Small intestine (tissue), 16 donors: ENCODE measurements around the gene TUT4. TPM values are rescaled to one million over a fixed set of nuclear protein-coding genes. Genes with fewer than 3 reads are reported as not detected.
A peak's percentile ranks its signal among the peaks of the same experiment; 100 is the strongest.

Experiments used
- DNase-seq, 2 donors: peaks; one replicate each; pipeline versions ENCODE4 v3.0.0 to v3.0.0-alpha.2; 2013
- FAIRE-seq: peaks from 2 replicates; lab custom pipeline; 2012; peaks lifted over from hg19 to GRCh38; lab: Jason Lieb, UNC
- H3K27ac ChIP-seq, 3 donors: one replicate each; pipeline ENCODE4 v1.5.1; 2013; ENCODE audit warnings: low read length in 2 of 3, mild to moderate bottlenecking in 2 of 3, control low read depth in 1 of 3, inconsistent platforms in 1 of 3, low read depth in 1 of 3, moderate library complexity in 1 of 3
- H3K27me3 ChIP-seq, 3 donors: one replicate each; pipeline ENCODE4 v1.6.1; 2013; ENCODE audit warnings: low read length in 3 of 3, inconsistent platforms in 1 of 3; ENCODE audit not compliant: control insufficient read depth in 3 of 3, insufficient read depth in 3 of 3
- H3K36me3 ChIP-seq, 3 donors: one replicate each; pipeline ENCODE4 v1.6.1; 2013; ENCODE audit warnings: low read length in 3 of 3, inconsistent platforms in 1 of 3, low read depth in 1 of 3, mild to moderate bottlenecking in 1 of 3, moderate library complexity in 1 of 3; ENCODE audit not compliant: control insufficient read depth in 3 of 3, insufficient read depth in 2 of 3
- H3K4me1 ChIP-seq, 3 donors: one replicate each; pipeline ENCODE4 v1.6.1; 2013; ENCODE audit warnings: low read length in 2 of 3, inconsistent platforms in 1 of 3, low read depth in 1 of 3, mild to moderate bottlenecking in 1 of 3, moderate library complexity in 1 of 3; ENCODE audit not compliant: control insufficient read depth in 3 of 3, insufficient read depth in 2 of 3
- H3K4me3 ChIP-seq, 3 donors: one replicate each; pipeline ENCODE4 v1.5.1; 2013; ENCODE audit warnings: low read length in 3 of 3, control low read depth in 1 of 3, inconsistent platforms in 1 of 3, low read depth in 1 of 3, mild to moderate bottlenecking in 1 of 3, moderate library complexity in 1 of 3
- H3K9me3 ChIP-seq, 2 donors: one replicate each; pipeline ENCODE4 v1.6.1; 2013; ENCODE audit warnings: low read depth in 1 of 2, low read length in 1 of 2; ENCODE audit not compliant: control insufficient read depth in 2 of 2, insufficient read depth in 1 of 2
- WGBS, 3 donors: extraction: QIAGEN DNeasy Blood & Tissue Kit; methylation state at CpG; one replicate each; pipeline ENCODE4 v1.1.7; 2013; 5-methylcytosine and 5-hydroxymethylcytosine counted together
- long read RNA-seq, 10 donors: transcript quantifications; one replicate each; lab custom pipeline, GENCODE V29; 2026
- polyA plus RNA-seq, 4 donors: library from polyadenylated mRNA; stranded (reverse) in 3 of 4; unstranded in 1 of 4; fragments of 200-250 nt in 3 of 4; fragments of 120-200 nt in 1 of 4; gene quantifications; one replicate each; pipeline versions ENCODE4 v1.2.1 to v1.2.3, GENCODE V29; 2013
- donor health status: healthy with polysubstance abuse.
- donor health status: control.
- donor health status: control.
- donor health status: Bipolar disorder and iron deficiency.
- donor health status: healthy.

TUT4 gene
- polyA plus RNA-seq = 10 to 100 TPM in 2 of 4 donors, 1 to 10 TPM in 2; 2.9 to 69.3 (median 7.0) TPM
- long read RNA-seq, donor 1 = 0 reads
- long read RNA-seq, donor 2 = 0 reads
- long read RNA-seq, donor 3, transcript TUT4-207 (3 exons, 775 nt) = major isoform, 7 of 33 reads
- long read RNA-seq, donor 3, partial matches to known transcripts = 26 of 33 reads
- long read RNA-seq, donor 3, other reads (novel, unspliced or antisense) = 0 of 33 reads
- long read RNA-seq, donor 4 = 0 reads
- long read RNA-seq, donor 5, partial matches to known transcripts = 9 of 9 reads
- long read RNA-seq, donor 5, other reads (novel, unspliced or antisense) = 0 of 9 reads
- long read RNA-seq, donor 6, partial matches to known transcripts = 7 of 8 reads
- long read RNA-seq, donor 6, other reads (novel, unspliced or antisense) = 0 of 8 reads
- long read RNA-seq, donor 7 = 0 reads
- long read RNA-seq, donor 8 = 0 reads
- long read RNA-seq, donor 9, full-length matches to known transcripts = 3 of 3 reads
- long read RNA-seq, donor 9, partial matches to known transcripts = 0 of 3 reads
- long read RNA-seq, donor 9, other reads (novel, unspliced or antisense) = 0 of 3 reads
- long read RNA-seq, donor 10, transcript TUT4-207 (3 exons, 775 nt) = major isoform, 6 of 26 reads
- long read RNA-seq, donor 10, partial matches to known transcripts = 18 of 26 reads
- long read RNA-seq, donor 10, other reads (novel, unspliced or antisense) = 0 of 26 reads

GRCh38 chr1:52552505-52553361 is at the start of gene TUT4:
TUT4 (minus strand) TSS chr1:52553092; CDS start chr1:52526280, 26,812 bp downstream.
- Histone ChIP-seq H3K9me3 (no peaks in the 10 kb centered on the region), H3K27ac (peak within 1 kb of the TSS; percentile 67 to 95 (median 77)), H3K4me3 (peak within 1 kb of the TSS; percentile 72 to 96 (median 93)), H3K4me1 (peaks cover 0 to 10% (median 0%) of the 10 kb centered on the region in 3 donors), H3K36me3 (no peaks in the 10 kb centered on the region), H3K27me3 (no peaks in the 10 kb centered on the region)
- FAIRE-seq (no peak), DNase-seq (peak; percentile 66 to 92)
- WGBS, 3 donors = 0 to 1% (median 0%) methylated on average over 44 to 68 of the region's 68 CpGs

GRCh38 chr1:52601991-52602855 is 49.3 kb upstream of the TUT4 start, which contains the start of gene GPX7:
GPX7 (plus strand) TSS chr1:52602371; CDS start chr1:52602410, 39 bp downstream.
- 3 to 6% (median 5%) methylated on average over 65 to 97 of the region's 97 CpGs for WGBS, 3 donors
- Histone ChIP-seq H3K27me3 (no peaks in the 10 kb centered on the region), H3K9me3 (no peaks in the 10 kb centered on the region), H3K4me1 (peaks cover 0 to 9% (median 0%) of the 10 kb centered on the region in 3 donors), H3K4me3 (peak within 1 kb of the TSS; percentile 55 to 64 (median 62)), H3K27ac (peak within 1 kb of the TSS in 2 of 3 donors; percentile 40 to 71), H3K36me3 (peaks cover 0 to 5% (median 0%) of the 10 kb centered on the region in 3 donors)
- FAIRE-seq (no peak), DNase-seq (peak in 1 of 2 donors; percentile 79)

GRCh38 chr1:52601519-52601918 is 48.6 kb upstream of the TUT4 start:
- 80 to 98% (median 90%) methylated on average over 3 of the region's 3 CpGs for WGBS, 3 donors

GRCh38 chr1:52600533-52601179 is 47.8 kb upstream of the TUT4 start:
- Histone ChIP-seq H3K9me3 (no peaks in the 10 kb centered on the region), H3K27ac (no peak overlapping the region), H3K36me3 (no peaks in the 10 kb centered on the region), H3K4me1 (peaks cover 0 to 9% (median 0%) of the 10 kb centered on the region in 3 donors), H3K27me3 (no peaks in the 10 kb centered on the region), H3K4me3 (no peak overlapping the region)
- FAIRE-seq = no peak
- no peak for DNase-seq
- 94 to 98% (median 96%) methylated on average over 8 of the region's 8 CpGs for WGBS, 3 donors

More at GRCh38 chr1:52601519-52601918, 48.6 kb upstream of the TUT4 start:
- no peak for FAIRE-seq
- Histone ChIP-seq H3K27me3 (no peaks in the 10 kb centered on the region), H3K9me3 (no peaks in the 10 kb centered on the region), H3K36me3 (peaks cover 0 to under 1% (median 0%) of the 10 kb centered on the region in 3 donors), H3K27ac (no peak overlapping the region), H3K4me1 (peaks cover 0 to 9% (median 0%) of the 10 kb centered on the region in 3 donors), H3K4me3 (peak overlapping the region in 1 of 3 donors; percentile 52)
- peak in 1 of 2 donors; percentile 9 for DNase-seq

GRCh38 chr1:52599236-52599635 is 46.3 kb upstream of the TUT4 start:
- Histone ChIP-seq H3K27me3 (no peaks in the 10 kb centered on the region), H3K9me3 (no peaks in the 10 kb centered on the region), H3K4me3 (no peak overlapping the region), H3K4me1 (peaks cover 0 to 9% (median 0%) of the 10 kb centered on the region in 3 donors), H3K36me3 (no peaks in the 10 kb centered on the region), H3K27ac (no peak overlapping the region)
- no peak for FAIRE-seq
- DNase-seq = no peak
- 89 to 96% (median 94%) methylated on average over 7 of the region's 7 CpGs for WGBS, 3 donors

- no peak overlapping the region for H3K27ac ChIP-seq
- WGBS, 3 donors = 92 to 98% (median 95%) methylated on average over 7 of the region's 7 CpGs
- H3K27me3 ChIP-seq = no peaks in the 10 kb centered on the region
- H3K4me1 ChIP-seq = peaks cover 0 to 9% (median 0%) of the 10 kb centered on the region in 3 donors
- H3K36me3 ChIP-seq = no peaks in the 10 kb centered on the region
- H3K9me3 ChIP-seq = no peaks in the 10 kb centered on the region
- H3K4me3 ChIP-seq = no peak overlapping the region
- DNase-seq (no peak), FAIRE-seq (no peak)
These were observed 45.8 kb upstream of the TUT4 start for GRCh38 chr1:52598729-52599128.

- DNase-seq = no peak
- H3K27me3 ChIP-seq = no peaks in the 10 kb centered on the region
- no peak overlapping the region for H3K4me3 ChIP-seq
- peaks cover 0 to 8% (median 0%) of the 10 kb centered on the region in 3 donors for H3K4me1 ChIP-seq
- no peak for FAIRE-seq
- H3K27ac ChIP-seq = no peak overlapping the region
- no peaks in the 10 kb centered on the region for H3K36me3 ChIP-seq
- 53 to 69% (median 60%) methylated on average over 2 of the region's 2 CpGs for WGBS, 3 donors
- no peaks in the 10 kb centered on the region for H3K9me3 ChIP-seq
These were observed 45.0 kb upstream of the TUT4 start for GRCh38 chr1:52597912-52598311.
